ENCODE results near the gene FIGN.
A peak's percentile ranks its signal among the peaks of the same experiment; 100 is the strongest.

The FIGN gene

DNA sequence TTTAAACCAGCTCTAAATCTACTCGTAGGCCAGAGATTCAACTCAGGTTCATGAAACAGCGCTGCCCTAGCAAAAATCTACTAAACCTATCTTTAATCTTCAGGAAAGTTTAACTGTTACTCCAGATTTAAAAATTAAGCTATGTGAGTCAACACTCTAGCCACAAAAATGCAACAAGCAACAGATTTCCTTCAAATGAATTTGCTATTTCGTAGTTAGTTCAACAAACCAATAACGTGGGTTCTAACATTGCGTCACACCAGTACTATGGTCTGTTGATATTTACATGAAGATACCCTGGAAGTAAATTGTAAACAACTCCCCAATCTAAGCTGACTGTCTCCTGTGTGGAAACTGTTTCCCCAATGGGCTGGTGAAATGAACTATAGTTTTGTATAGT lies 71.2 kb downstream of the FIGN start:
- Histone ChIP-seq H4K12ac (ENCODE audit: low read depth, low read length) (no peak overlapping the region), H4K91ac (ENCODE audit: low read depth, low read length) (no peak overlapping the region), H3K4me3 (ENCODE audit: low read depth, low read length) (no peak overlapping the region), H3K14ac (ENCODE audit: low read length) (no peak overlapping the region), H3K23ac (ENCODE audit: low read length) (no peak overlapping the region), H3K9me3 (ENCODE audit: insufficient read depth, low read depth, low read length) (no peaks in the 10 kb centered on the region), H2AK5ac (ENCODE audit: low read length) (no peak overlapping the region), H3K79me2 (ENCODE audit: control insufficient read depth, insufficient read depth, low read length, poor library complexity) (peaks cover 2% of the 10 kb centered on the region), H3K18ac (ENCODE audit: low read length) (no peak overlapping the region), H3K36me3 (ENCODE audit: control insufficient read depth in 1 of 2, insufficient read depth in 2 of 2, low read length in 2 of 2) (no peaks in the 10 kb centered on the region), H3K27me3 (ENCODE audit: insufficient read depth, low read length) (no peaks in the 10 kb centered on the region), H3K4ac (ENCODE audit: low read depth, low read length) (no peak overlapping the region), H3K27ac (ENCODE audit: low read depth, low read length) (no peak overlapping the region), H2BK120ac (ENCODE audit: insufficient read depth, low read length, poor library complexity) (no peak overlapping the region), H3K9ac (ENCODE audit: low read length) (no peak overlapping the region), H3K79me1 (ENCODE audit: low read length) (peaks cover 7% of the 10 kb centered on the region), H2AFZ (ENCODE audit: insufficient read depth, low read length, poor library complexity) (no peak overlapping the region), H3K4me1 (ENCODE audit: control insufficient read depth in 1 of 2, insufficient read depth in 2 of 2, low read length in 2 of 2) (peaks cover 2 to 11% of the 10 kb centered on the region in 2 experiments), H2BK12ac (ENCODE audit: low read length) (no peak overlapping the region), H2BK5ac (ENCODE audit: low read depth, low read length, poor library complexity) (no peak overlapping the region), H3K4me2 (ENCODE audit: low read length) (no peak overlapping the region), H4K8ac (ENCODE audit: low read depth, low read length) (no peak overlapping the region)
- DNase-seq, result no peak
- no CpG with 5 or more reads among the region's 5 CpGs for WGBS (ENCODE audit: extremely low coverage, insufficient coverage, insufficient read length)

DNA sequence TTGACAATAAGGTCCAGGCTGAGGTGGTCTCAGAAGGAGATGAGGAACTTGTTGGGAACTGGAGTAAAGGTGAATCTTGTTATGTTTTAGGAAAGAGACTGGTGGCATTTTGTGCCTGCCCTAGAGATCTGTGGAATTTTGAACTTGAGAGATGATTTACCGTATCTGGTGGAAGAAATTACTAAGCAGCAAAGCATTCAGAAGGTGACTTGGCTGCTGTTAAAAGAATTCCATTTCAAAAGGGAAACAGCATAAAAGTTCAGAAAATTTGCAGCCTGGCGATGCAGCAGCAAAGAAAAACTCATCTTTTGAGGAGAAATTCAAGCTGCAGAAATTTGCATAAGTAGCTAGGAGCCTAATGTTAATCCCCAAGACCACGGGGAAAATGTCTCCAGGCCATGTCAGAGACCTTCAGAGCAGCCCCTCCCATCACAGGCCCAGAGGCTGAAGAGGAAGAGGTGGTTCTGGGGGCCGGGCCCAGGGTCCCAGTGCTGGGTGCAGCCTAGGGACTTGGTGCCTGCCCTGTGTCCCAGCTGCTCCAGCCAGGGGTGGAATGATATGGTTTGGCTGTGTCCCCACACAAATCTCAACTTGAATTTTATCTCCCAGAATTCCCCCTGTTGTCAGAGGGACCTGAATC lies 73.5 kb downstream of the FIGN start:
- H4K12ac ChIP-seq (ENCODE audit: low read depth, low read length), result no peak overlapping the region
- H2BK120ac ChIP-seq (ENCODE audit: insufficient read depth, low read length, poor library complexity), result peak overlapping the region; percentile 1
- DNase-seq, result peak; percentile 10 to 63
- no peak overlapping the region for H3K23ac ChIP-seq (ENCODE audit: low read length)
- H3K9ac ChIP-seq (ENCODE audit: low read length), result no peak overlapping the region
- peak overlapping the region; percentile 57 for H3K27ac ChIP-seq (ENCODE audit: low read depth, low read length)
- peaks cover 6% of the 10 kb centered on the region for H3K79me1 ChIP-seq (ENCODE audit: low read length)
- H4K91ac ChIP-seq (ENCODE audit: low read depth, low read length), result peak overlapping the region; percentile 8
- WGBS (ENCODE audit: extremely low coverage, insufficient coverage, insufficient read length), result no CpG with 5 or more reads among the region's 4 CpGs
- H3K18ac ChIP-seq (ENCODE audit: low read length), result no peak overlapping the region
- H2BK5ac ChIP-seq (ENCODE audit: low read depth, low read length, poor library complexity), result no peak overlapping the region
- H3K27me3 ChIP-seq (ENCODE audit: insufficient read depth, low read length), result no peaks in the 10 kb centered on the region
- H4K8ac ChIP-seq (ENCODE audit: low read depth, low read length), result no peak overlapping the region
- H3K36me3 ChIP-seq (ENCODE audit: control insufficient read depth in 1 of 2, insufficient read depth in 2 of 2, low read length in 2 of 2), result no peaks in the 10 kb centered on the region
- H3K9me3 ChIP-seq (ENCODE audit: insufficient read depth, low read depth, low read length), result no peaks in the 10 kb centered on the region
- no peak overlapping the region for H2AFZ ChIP-seq (ENCODE audit: insufficient read depth, low read length, poor library complexity)
- peaks cover 2% of the 10 kb centered on the region for H3K79me2 ChIP-seq (ENCODE audit: control insufficient read depth, insufficient read depth, low read length, poor library complexity)
- H2BK12ac ChIP-seq (ENCODE audit: low read length), result peak overlapping the region; percentile 18
- peak overlapping the region; percentile 0 for H3K4me2 ChIP-seq (ENCODE audit: low read length)
- peaks cover 7 to 18% of the 10 kb centered on the region in 2 experiments for H3K4me1 ChIP-seq (ENCODE audit: control insufficient read depth in 1 of 2, insufficient read depth in 2 of 2, low read length in 2 of 2)
- no peak overlapping the region for H3K4ac ChIP-seq (ENCODE audit: low read depth, low read length)
- no peak overlapping the region for H3K14ac ChIP-seq (ENCODE audit: low read length)
- H3K4me3 ChIP-seq (ENCODE audit: low read depth, low read length), result no peak overlapping the region
- H2AK5ac ChIP-seq (ENCODE audit: low read length), result no peak overlapping the region

- H2BK5ac ChIP-seq (ENCODE audit: low read depth, low read length, poor library complexity), result no peak overlapping the region
- no peak overlapping the region for H3K4me3 ChIP-seq (ENCODE audit: low read depth, low read length)
- no peak overlapping the region for H4K8ac ChIP-seq (ENCODE audit: low read depth, low read length)
- H3K4ac ChIP-seq (ENCODE audit: low read depth, low read length), result no peak overlapping the region
- no peaks in the 10 kb centered on the region for H3K27me3 ChIP-seq (ENCODE audit: insufficient read depth, low read length)
- H2AK5ac ChIP-seq (ENCODE audit: low read length), result no peak overlapping the region
- H3K79me1 ChIP-seq (ENCODE audit: low read length), result peaks cover 5% of the 10 kb centered on the region
- no peak overlapping the region for H3K9ac ChIP-seq (ENCODE audit: low read length)
- H3K27ac ChIP-seq (ENCODE audit: low read depth, low read length), result no peak overlapping the region
- no CpG with 5 or more reads among the region's 2 CpGs for WGBS (ENCODE audit: extremely low coverage, insufficient coverage, insufficient read length)
- no peak overlapping the region for H3K14ac ChIP-seq (ENCODE audit: low read length)
- H3K4me2 ChIP-seq (ENCODE audit: low read length), result no peak overlapping the region
- peaks cover 2% of the 10 kb centered on the region for H3K79me2 ChIP-seq (ENCODE audit: control insufficient read depth, insufficient read depth, low read length, poor library complexity)
- H2BK120ac ChIP-seq (ENCODE audit: insufficient read depth, low read length, poor library complexity), result no peak overlapping the region
- H2BK12ac ChIP-seq (ENCODE audit: low read length), result no peak overlapping the region
- peaks cover 8 to 21% of the 10 kb centered on the region in 2 experiments for H3K4me1 ChIP-seq (ENCODE audit: control insufficient read depth in 1 of 2, insufficient read depth in 2 of 2, low read length in 2 of 2)
- H4K12ac ChIP-seq (ENCODE audit: low read depth, low read length), result no peak overlapping the region
- no peaks in the 10 kb centered on the region for H3K36me3 ChIP-seq (ENCODE audit: control insufficient read depth in 1 of 2, insufficient read depth in 2 of 2, low read length in 2 of 2)
- no peaks in the 10 kb centered on the region for H3K9me3 ChIP-seq (ENCODE audit: insufficient read depth, low read depth, low read length)
- DNase-seq, result no peak
- no peak overlapping the region for H3K23ac ChIP-seq (ENCODE audit: low read length)
- H2AFZ ChIP-seq (ENCODE audit: insufficient read depth, low read length, poor library complexity), result no peak overlapping the region
- H3K18ac ChIP-seq (ENCODE audit: low read length), result no peak overlapping the region
- H4K91ac ChIP-seq (ENCODE audit: low read depth, low read length), result no peak overlapping the region
These were observed 76.6 kb downstream of the FIGN start for GRCh38 chr2:163659224-163659623.

- no CpG with 5 or more reads among the region's 2 CpGs for WGBS (ENCODE audit: extremely low coverage, insufficient coverage, insufficient read length)
- Histone ChIP-seq H3K14ac (ENCODE audit: low read length) (no peak overlapping the region), H3K79me1 (ENCODE audit: low read length) (peaks cover 5% of the 10 kb centered on the region), H3K4me2 (ENCODE audit: low read length) (no peak overlapping the region), H3K9me3 (ENCODE audit: insufficient read depth, low read depth, low read length) (no peaks in the 10 kb centered on the region), H2AFZ (ENCODE audit: insufficient read depth, low read length, poor library complexity) (no peak overlapping the region), H3K4me3 (ENCODE audit: low read depth, low read length) (no peak overlapping the region), H3K4ac (ENCODE audit: low read depth, low read length) (no peak overlapping the region), H2BK120ac (ENCODE audit: insufficient read depth, low read length, poor library complexity) (no peak overlapping the region), H3K79me2 (ENCODE audit: control insufficient read depth, insufficient read depth, low read length, poor library complexity) (peaks cover 2% of the 10 kb centered on the region), H2AK5ac (ENCODE audit: low read length) (no peak overlapping the region), H3K18ac (ENCODE audit: low read length) (no peak overlapping the region), H3K4me1 (ENCODE audit: control insufficient read depth in 1 of 2, insufficient read depth in 2 of 2, low read length in 2 of 2) (peaks cover 8 to 21% of the 10 kb centered on the region in 2 experiments), H3K27ac (ENCODE audit: low read depth, low read length) (peak overlapping the region; percentile 23), H3K9ac (ENCODE audit: low read length) (no peak overlapping the region), H3K36me3 (ENCODE audit: control insufficient read depth in 1 of 2, insufficient read depth in 2 of 2, low read length in 2 of 2) (no peaks in the 10 kb centered on the region), H2BK5ac (ENCODE audit: low read depth, low read length, poor library complexity) (no peak overlapping the region), H2BK12ac (ENCODE audit: low read length) (no peak overlapping the region), H4K91ac (ENCODE audit: low read depth, low read length) (no peak overlapping the region), H4K12ac (ENCODE audit: low read depth, low read length) (no peak overlapping the region), H4K8ac (ENCODE audit: low read depth, low read length) (no peak overlapping the region), H3K27me3 (ENCODE audit: insufficient read depth, low read length) (no peaks in the 10 kb centered on the region), H3K23ac (ENCODE audit: low read length) (no peak overlapping the region)
- no peak for DNase-seq
These were observed 77.3 kb downstream of the FIGN start for GRCh38 chr2:163658556-163658955.
